Muscle layer of duodenum (tissue), 2 donors: ENCODE data around the gene PSD2.

ENCODE experiments used
- H3K27ac ChIP-seq: one replicate; pipeline ENCODE4 v1.7.0; 2013; ENCODE audit warnings: mild to moderate bottlenecking, low read length
- H3K27me3 ChIP-seq: one replicate; pipeline ENCODE4 v1.7.0; 2013; ENCODE audit warnings: low read depth, mild to moderate bottlenecking, control low read depth, low read length
- H3K36me3 ChIP-seq, 2 donors: one replicate each; pipeline ENCODE4 v1.7.0; 2013; ENCODE audit warnings: low read length in 2 of 2, control low read depth in 1 of 2, mild to moderate bottlenecking in 1 of 2; ENCODE audit not compliant: insufficient read depth in 2 of 2, control insufficient read depth in 1 of 2
- H3K4me1 ChIP-seq, 2 donors: one replicate each; pipeline ENCODE4 v1.7.0; 2013; ENCODE audit warnings: low read length in 2 of 2, mild to moderate bottlenecking in 2 of 2, control low read depth in 1 of 2, moderate library complexity in 1 of 2; ENCODE audit not compliant: insufficient read depth in 2 of 2, control insufficient read depth in 1 of 2
- H3K4me3 ChIP-seq, 2 donors: one replicate each; pipeline ENCODE4 v1.7.0; 2013; ENCODE audit warnings: low read length in 2 of 2, low read depth in 1 of 2, mild to moderate bottlenecking in 1 of 2
- H3K9me3 ChIP-seq, 2 donors: one replicate each; pipeline ENCODE4 v1.7.0; 2013; ENCODE audit warnings: low read length in 2 of 2, control low read depth in 1 of 2, mild to moderate bottlenecking in 1 of 2; ENCODE audit not compliant: control insufficient read depth in 1 of 2
- donor health status: healthy.

The PSD2 gene

DNA sequence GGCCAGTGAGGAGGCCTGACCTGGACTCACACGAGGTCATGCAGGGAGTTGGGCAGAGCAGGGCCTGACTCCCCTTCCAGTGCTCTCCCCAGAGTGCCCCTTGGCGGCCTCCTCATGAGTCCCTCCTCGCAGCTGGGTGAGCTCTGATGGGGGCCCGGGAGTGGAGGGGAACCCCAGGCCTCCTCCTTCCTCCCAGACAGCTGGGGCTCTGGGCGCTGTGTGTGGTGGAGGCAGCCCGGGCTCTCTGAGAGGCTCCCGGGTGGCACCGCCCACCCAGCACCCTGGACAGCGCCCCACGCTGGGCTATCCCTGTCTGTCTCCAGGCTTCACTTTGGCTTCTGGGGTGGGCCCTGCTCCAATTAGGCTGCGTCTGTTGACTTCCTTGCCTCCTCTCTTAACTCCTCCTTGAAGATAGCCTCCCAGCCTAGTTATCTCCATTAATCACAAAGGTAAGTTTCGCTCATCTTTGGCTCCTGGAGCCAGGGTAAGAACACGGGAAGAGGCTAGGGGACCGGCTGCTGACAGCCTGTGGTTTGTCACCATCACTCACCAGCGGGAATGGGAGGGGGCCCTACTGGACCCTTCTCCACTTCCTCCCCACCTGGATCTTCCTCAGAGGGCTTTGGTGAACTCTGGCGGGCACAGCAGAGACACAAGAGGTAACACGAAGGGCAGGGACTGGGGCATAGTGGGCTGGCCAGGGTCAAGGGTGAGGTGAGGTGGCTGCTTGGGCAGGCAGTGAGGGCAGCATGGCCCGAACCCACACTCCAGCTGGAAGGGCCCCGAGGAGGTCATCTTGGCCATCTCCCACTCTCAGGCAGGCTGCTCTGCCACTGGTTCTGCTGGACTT lies 13.1 kb downstream of the PSD2 start:
- H3K27ac ChIP-seq, result no peak overlapping the region
- H3K27me3 ChIP-seq, result no peaks in the 10 kb centered on the region
- H3K36me3 ChIP-seq, result no peaks in the 10 kb centered on the region
- no peaks in the 10 kb centered on the region for H3K4me1 ChIP-seq
- H3K4me3 ChIP-seq, result no peak overlapping the region
- no peaks in the 10 kb centered on the region for H3K9me3 ChIP-seq

DNA sequence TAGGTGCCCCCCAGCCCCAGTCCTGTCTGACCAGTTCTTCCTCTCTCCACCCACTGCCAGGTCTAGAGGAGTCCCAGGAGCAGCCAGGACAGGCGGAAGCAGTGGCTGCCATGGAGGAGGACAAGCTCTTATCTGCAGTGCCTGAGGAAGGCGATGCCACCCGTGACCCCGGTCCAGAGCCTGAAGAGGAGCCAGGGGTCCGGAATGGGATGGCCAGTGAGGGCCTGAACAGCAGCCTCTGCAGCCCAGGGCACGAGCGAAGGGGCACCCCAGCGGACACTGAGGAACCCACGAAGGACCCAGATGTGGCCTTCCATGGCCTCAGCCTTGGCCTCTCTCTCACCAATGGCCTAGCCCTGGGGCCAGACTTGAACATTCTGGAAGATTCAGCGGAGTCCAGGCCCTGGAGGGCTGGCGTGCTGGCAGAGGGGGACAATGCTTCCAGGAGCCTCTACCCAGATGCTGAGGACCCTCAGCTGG lies 13.8 kb downstream of the PSD2 start:
- H3K4me1 ChIP-seq, result no peaks in the 10 kb centered on the region
- no peak overlapping the region for H3K27ac ChIP-seq
- H3K27me3 ChIP-seq, result no peaks in the 10 kb centered on the region
- H3K4me3 ChIP-seq, result no peak overlapping the region
- no peaks in the 10 kb centered on the region for H3K9me3 ChIP-seq
- no peaks in the 10 kb centered on the region for H3K36me3 ChIP-seq

DNA sequence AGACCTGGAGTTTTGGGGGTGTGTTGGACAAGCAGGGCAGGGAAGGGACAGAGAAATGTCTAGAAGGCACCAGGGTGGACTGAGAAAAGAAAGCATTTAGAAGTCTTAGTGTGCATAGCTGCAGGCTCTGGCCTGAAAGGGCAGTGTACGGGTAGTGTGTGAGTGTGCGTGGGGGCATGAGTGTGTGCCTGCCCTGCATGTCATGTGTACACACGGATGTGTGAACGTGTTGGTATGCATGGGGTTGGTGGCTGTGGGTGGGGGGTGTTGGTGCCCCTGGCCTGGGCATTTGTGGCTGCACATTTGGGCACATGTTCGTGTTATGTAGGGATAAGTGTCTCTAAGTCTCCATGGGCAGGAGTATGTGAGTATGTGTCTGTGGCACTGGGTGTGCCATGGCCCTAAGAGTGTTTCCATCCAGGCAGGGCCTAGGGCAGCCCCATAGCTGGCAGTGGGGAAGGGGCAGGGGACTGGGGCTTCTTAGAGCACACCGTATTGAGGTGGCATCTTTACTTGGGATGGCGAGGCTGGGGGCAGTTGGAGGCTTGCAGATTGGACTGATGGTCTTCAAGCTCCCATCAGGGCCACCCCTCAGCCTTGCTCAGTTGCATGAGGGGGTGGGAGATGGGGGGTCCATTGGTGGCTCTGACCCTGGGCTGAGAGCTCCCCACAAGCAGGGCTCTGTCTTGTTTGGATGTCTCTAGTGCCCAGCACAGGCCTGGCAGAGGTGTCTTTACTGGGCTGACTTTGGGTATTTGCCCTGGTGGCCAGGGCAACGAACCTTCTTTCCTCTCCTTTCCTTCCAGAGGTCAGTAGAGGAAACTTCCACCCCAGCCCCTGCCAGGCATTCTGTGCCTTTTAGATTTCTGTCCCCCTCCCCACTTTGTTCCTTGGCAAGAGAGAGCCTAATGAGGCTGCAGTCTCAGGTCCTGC lies 15.0 kb downstream of the PSD2 start:
- Histone ChIP-seq H3K27me3 (no peaks in the 10 kb centered on the region), H3K4me3 (no peak overlapping the region), H3K9me3 (no peaks in the 10 kb centered on the region), H3K27ac (no peak overlapping the region), H3K4me1 (no peaks in the 10 kb centered on the region), H3K36me3 (no peaks in the 10 kb centered on the region)

DNA sequence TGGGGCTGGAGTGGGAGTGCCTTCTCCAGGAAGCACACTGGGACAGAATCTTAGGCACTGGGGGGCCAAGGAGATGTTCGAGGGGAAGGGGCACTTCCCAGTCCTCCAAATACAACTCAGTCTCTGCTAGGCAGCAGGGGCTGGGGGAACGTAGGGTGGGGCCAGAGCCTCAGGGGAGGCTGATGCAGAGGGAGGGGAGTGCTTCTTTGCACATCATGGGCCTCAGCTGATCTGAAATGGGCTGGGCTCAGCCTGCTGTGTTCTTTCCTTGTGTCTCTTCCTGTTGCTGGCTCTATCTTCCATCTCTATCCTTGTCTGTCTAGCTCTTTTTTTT lies 15.6 kb downstream of the PSD2 start:
- Histone ChIP-seq H3K9me3 (no peaks in the 10 kb centered on the region), H3K27me3 (no peaks in the 10 kb centered on the region), H3K4me1 (no peaks in the 10 kb centered on the region), H3K27ac (no peak overlapping the region), H3K36me3 (no peaks in the 10 kb centered on the region), H3K4me3 (no peak overlapping the region)

DNA sequence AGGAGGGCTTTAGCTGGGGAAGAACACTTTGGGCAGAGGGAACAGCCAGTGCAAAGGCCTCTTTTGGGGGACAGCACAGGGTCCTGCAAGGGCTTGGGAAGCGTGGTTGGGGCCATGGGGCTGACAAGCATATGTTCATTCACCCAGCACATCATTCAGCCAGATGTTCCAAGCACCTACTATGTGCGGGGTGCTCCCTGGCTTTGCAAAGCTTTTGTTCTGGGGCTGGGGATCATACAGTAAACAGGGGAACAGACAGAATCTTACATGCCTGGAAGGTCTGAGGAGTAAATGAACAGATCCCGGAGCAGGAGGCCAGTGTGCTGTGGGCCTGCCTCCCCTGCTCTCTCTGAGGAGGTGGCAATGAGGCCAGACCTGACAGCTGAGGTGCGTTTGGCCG lies 16.7 kb downstream of the PSD2 start:
- Histone ChIP-seq H3K9me3 (no peaks in the 10 kb centered on the region), H3K4me3 (no peak overlapping the region), H3K27ac (no peak overlapping the region), H3K4me1 (no peaks in the 10 kb centered on the region), H3K36me3 (no peaks in the 10 kb centered on the region), H3K27me3 (no peaks in the 10 kb centered on the region)

DNA sequence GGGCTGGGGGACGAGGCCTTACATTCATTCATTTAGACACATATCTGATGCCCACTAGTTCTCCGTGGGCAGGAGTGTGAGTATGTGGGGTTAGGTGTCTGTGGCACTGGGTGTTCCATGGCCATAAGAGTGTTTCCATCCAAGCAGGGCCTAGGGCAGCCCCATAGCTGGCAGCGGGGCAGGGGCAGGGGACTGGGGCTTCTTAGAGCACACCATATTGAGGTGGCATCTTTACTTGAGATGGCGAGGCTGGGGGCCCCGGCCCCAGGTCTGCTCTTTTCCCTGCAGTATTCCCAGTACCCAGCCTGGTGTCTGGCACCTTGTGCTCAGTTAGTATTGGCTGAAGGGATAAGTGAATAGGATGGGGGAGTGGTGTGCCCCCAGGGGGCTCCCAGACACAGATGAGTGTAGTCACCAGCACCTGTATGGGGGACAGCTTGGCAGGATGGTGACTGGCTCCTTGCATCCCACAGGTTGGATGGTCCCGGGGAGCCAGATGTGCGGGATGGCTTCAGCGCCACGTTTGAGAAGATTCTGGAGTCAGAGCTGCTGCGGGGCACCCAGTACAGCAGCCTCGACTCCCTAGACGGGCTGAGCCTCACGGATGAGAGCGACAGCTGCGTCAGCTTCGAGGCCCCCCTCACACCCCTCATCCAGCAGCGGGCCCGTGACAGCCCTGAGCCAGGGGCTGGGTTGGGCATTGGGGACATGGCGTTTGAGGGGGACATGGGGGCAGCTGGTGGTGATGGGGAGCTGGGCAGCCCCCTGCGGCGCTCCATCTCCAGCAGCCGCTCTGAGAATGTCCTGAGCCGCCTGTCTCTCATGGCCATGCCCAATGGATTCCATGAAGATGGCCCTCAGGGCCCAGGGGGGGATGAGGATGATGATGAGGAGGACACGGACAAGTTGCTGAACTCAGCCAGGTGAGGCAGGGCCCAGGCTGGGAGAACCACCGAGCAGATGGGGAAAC lies 17.5 kb downstream of the PSD2 start:
- Histone ChIP-seq H3K4me3 (no peak overlapping the region), H3K4me1 (no peaks in the 10 kb centered on the region), H3K36me3 (no peaks in the 10 kb centered on the region), H3K27me3 (no peaks in the 10 kb centered on the region), H3K27ac (no peak overlapping the region), H3K9me3 (peaks cover 0 to 1% of the 10 kb centered on the region in 2 donors)

DNA sequence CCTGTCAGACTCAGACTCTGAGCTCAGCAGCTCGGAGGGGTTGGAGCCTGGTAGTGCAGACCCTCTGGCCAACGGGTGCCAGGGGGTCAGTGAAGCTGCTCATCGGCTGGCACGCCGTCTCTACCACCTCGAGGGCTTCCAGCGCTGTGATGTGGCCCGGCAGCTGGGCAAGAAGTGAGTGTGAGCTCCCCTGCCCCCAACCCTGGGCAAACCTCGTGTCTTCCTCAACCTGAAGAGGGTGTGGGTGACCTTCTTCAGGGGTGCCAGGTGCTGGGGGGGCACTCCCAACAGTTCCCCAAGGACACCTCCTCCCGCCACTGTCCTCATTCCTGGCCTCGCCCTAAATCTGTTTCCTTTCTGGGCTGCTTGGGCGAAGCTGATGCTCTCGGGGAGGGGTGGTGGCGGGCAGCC lies 18.6 kb downstream of the PSD2 start:
- H3K4me1 ChIP-seq, result no peaks in the 10 kb centered on the region
- no peak overlapping the region for H3K4me3 ChIP-seq
- no peaks in the 10 kb centered on the region for H3K27me3 ChIP-seq
- H3K36me3 ChIP-seq, result no peaks in the 10 kb centered on the region
- peaks cover 3 to 6% of the 10 kb centered on the region in 2 donors for H3K9me3 ChIP-seq
- H3K27ac ChIP-seq, result no peak overlapping the region

DNA sequence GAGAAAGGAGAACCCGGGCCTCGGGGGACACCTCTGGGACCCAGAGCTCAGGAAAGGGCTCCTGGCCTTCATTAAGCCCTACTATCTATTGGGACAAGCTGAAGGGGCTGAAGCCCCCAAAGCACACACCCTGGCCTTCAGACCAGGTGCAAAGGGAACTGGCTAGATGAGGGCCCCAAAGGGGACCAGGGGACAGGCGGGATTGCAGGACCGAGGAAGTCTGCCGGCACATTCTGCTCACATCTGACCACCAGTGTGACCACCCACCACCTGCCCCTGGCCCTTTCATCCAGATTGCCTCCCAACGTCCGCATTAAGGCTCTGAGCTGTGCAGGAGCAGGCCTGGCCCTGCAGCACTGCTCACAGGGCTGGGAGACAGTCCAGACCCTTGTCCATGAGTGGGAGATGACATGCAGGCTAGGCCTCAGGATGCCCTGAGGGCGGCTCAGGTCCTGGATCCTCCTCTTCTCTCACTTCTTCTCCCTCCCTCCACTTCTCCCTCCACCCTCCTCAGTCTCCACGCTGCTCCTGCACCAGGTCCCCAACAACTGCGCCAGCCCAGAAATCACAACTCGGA lies 19.2 kb downstream of the PSD2 start:
- Histone ChIP-seq H3K4me3 (no peak overlapping the region), H3K36me3 (no peaks in the 10 kb centered on the region), H3K27ac (no peak overlapping the region), H3K4me1 (no peaks in the 10 kb centered on the region), H3K27me3 (no peaks in the 10 kb centered on the region), H3K9me3 (peaks cover 3 to 8% of the 10 kb centered on the region in 2 donors)

DNA sequence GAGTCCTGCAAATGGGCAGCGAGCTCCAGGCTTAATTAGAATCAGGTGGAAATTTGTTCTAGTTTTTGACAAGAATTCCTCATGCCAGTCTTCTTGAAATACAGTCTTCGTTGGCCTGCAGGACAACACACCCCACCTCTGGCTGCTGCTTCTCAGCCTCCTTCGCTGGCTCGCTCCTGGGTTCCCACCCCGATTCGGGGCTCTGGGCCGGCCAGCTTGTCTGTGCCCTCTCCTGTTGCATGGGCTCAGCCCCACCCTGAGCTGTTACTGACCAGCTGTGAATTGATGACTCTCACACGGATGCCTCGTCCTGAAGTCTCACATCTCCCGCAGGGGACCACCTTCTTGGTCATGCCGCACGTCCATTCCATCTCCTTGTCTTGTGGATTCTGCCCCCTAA lies 21.0 kb downstream of the PSD2 start:
- H3K36me3 ChIP-seq, result no peaks in the 10 kb centered on the region
- H3K27ac ChIP-seq, result no peak overlapping the region

DNA sequence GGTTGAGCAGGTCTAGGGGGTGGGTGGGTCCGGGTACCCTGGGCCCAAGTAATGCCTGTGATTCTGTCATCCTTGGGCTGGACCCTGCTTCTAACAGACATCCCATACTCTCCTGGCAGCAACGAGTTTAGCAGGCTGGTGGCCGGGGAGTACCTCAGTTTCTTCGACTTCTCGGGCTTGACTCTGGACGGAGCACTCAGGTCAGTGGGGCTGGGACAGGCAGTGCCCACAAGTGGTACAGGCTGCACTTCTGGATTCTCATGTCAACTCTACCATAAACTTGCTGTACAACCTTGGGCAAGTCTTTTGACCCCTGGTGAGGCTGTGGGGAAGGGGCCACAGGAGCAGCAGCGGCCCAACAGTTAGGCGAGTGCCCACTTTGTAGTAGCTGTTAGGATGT lies 21.8 kb downstream of the PSD2 start:
- H3K27me3 ChIP-seq, result no peaks in the 10 kb centered on the region

More for the DNA sequence above, 21.0 kb downstream of the PSD2 start:
- Histone ChIP-seq H3K27me3 (no peaks in the 10 kb centered on the region), H3K4me1 (no peaks in the 10 kb centered on the region), H3K4me3 (no peak overlapping the region), H3K9me3 (peaks cover 3 to 8% of the 10 kb centered on the region in 2 donors)

More for the DNA sequence above, 21.8 kb downstream of the PSD2 start:
- Histone ChIP-seq H3K4me3 (no peak overlapping the region), H3K36me3 (no peaks in the 10 kb centered on the region), H3K27ac (no peak overlapping the region), H3K4me1 (no peaks in the 10 kb centered on the region), H3K9me3 (peaks cover 3 to 8% of the 10 kb centered on the region in 2 donors)
